Embryonic facial prominence (tissue), 1 donor: ENCODE data around the gene IQGAP3.

ENCODE experiments used
- DNase-seq: peaks from one replicate; pipeline ENCODE4 v3.0.0-alpha.2; 2016; ENCODE audit errors: extremely low spot score

IQGAP3 gene

GRCh38 chr1:156511644-156512043, 60.7 kb downstream of the IQGAP3 start:
- no peak for DNase-seq

- no peak for DNase-seq
Observed at GRCh38 chr1:156510709-156511108, 61.7 kb downstream of the IQGAP3 start.

- no peak for DNase-seq
Observed at GRCh38 chr1:156509424-156510034, 62.8 kb downstream of the IQGAP3 start.

DNA sequence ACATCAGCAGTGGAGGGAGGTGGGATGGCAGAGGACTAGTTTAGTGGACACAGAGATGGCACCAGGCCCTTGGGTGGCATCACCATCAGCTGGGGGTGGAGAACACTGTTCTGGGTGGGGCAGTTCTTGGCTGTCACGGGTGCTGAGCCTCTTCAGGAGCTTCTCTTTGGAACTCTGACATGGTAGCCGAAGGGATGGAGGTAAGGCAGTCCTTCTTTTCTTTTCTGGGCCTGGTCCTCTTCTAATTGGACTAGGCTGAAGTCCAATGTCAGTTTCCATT, 63.5 kb downstream of the IQGAP3 start:
- no peak for DNase-seq

- DNase-seq, result no peak
Observed at GRCh38 chr1:156508205-156508954, 64.0 kb downstream of the IQGAP3 start.

GRCh38 chr1:156506450-156506849, 65.9 kb downstream of the IQGAP3 start:
- DNase-seq, result no peak

DNA sequence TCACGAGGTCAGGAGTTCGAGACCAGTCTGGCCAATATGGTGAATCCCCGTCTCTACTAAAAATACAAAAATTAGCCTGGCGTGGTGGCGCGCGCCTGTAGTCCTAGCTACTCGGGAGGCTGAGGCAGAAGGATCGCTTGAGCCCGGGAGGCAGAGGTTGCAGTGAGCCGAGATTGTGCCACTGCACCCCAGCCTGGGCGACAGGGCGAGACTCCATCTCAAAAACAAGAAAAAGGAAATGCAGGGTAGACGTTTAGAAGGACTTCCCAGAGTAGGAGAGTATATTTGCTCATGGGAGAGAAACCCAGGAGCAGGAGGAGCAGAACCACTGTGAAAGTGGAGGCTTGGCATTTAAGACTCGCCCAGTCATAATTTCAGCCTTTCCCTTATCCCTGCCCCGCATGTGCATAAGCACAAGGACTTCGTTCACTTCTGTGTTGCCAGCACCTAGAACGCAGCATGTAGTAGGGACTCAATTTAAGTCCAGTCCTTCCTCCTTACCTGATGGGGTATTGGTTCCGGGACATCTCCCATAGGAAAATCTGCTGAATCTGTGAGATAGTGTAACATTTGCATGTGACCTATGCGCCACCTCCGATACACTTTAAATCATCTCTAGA, 66.6 kb downstream of the IQGAP3 start:
- no peak for DNase-seq

DNA sequence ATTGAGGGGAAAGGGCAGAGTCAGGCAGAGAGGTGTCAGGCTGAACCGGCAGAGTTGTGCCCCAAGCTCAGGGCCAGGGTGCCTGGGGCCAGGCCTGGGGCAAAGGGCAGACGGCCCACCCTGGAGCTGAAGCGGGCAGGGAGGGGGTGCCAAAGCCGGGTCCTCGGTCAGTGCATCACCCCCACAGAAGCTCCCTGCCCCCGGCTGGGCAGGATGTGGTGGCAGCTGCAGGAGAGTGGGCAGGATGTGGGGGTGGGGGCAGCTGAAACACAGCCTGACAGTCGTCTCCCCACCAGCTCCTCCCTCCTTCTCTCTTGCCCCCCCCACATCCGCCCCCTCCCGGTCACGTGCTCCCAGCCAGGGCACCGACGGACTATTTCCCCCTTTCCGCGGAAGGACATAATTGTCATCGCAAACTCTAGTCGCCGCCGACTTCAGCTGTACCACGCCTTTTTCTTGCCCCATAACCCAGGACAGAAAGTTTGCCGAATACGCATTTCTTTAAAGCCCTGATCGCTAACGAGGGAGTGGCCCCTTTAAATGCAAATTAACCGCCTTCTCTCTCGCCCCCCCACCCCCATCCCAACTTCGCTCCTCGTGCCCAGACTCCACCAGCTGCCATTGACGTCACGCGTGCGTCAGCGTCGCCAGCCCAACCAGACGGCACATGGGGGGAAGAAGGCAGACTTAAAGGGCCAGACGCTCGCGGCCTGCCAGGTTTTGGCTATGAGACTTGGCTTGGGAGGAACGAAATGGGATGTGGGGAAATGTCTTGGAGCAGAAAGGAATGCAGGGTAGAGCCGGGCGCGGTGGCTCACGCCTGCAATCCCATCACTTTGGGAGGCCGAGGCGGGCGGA, 67.3 kb downstream of the IQGAP3 start:
- peak; percentile 95 for DNase-seq

GRCh38 chr1:156504438-156504813, 67.9 kb downstream of the IQGAP3 start:
- DNase-seq, result no peak

- no peak for DNase-seq
Observed at GRCh38 chr1:156503698-156504437, 68.5 kb downstream of the IQGAP3 start.

- peak; percentile 51 for DNase-seq
Observed at GRCh38 chr1:156502894-156503697, 69.3 kb downstream of the IQGAP3 start.

GRCh38 chr1:156502391-156502893, 69.9 kb downstream of the IQGAP3 start:
- no peak for DNase-seq

DNA sequence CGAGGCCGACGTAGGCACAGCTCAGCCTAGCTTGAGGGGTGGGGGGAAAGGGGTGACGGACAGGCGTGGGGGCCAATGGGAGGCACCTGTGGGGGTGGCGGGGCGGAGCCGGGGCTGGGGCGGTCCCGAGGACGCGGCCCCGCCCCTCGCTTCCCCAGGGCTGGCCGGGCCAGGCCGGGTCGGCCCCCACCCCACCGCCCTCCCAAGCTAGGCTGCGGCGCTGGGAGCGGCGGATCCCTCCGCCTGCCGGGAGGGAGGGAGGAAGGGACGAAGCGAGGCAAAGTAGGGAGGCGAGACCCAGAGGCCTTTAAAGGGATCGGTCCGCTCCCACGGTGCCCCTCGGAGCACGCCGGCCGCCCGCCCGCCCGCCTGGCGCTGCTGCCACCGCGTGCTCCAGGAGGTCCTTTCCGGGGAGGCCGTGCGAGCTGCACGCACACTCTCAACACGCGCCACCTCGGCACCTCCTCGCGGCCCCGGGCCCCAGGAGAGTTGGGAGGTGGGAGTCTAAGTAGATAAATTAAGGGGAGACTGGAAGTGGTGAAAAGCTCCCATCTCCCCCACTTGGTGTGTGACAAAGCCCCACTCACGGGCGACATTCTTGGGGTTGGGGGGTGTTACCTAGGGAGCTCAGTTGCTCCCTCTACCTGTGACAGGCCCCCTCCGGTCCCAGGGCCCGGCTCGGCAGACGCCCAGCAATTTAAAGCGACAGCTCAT, 71.4 kb downstream of the IQGAP3 start:
- peak; percentile 94 for DNase-seq

DNA sequence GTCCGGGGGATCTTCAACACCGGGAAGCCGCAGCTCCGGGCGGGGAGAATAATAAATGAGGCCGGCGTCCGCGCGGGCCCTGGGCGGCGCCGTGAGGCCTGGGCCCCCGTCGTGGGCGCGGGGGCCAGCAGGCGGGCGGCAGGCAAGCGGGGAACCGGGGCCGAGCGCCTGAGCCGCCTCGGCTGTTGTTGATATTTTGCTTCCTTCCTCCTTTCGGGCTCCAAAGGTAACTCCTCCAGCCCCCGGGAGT, 71.9 kb downstream of the IQGAP3 start, which contains the start of gene MEF2D:
Gene MEF2D, minus strand, starts transcription at position 233 of the 250 bp plus-strand sequence. CDS start 17,483 bp downstream, outside the sequence.
- no peak for DNase-seq

DNA sequence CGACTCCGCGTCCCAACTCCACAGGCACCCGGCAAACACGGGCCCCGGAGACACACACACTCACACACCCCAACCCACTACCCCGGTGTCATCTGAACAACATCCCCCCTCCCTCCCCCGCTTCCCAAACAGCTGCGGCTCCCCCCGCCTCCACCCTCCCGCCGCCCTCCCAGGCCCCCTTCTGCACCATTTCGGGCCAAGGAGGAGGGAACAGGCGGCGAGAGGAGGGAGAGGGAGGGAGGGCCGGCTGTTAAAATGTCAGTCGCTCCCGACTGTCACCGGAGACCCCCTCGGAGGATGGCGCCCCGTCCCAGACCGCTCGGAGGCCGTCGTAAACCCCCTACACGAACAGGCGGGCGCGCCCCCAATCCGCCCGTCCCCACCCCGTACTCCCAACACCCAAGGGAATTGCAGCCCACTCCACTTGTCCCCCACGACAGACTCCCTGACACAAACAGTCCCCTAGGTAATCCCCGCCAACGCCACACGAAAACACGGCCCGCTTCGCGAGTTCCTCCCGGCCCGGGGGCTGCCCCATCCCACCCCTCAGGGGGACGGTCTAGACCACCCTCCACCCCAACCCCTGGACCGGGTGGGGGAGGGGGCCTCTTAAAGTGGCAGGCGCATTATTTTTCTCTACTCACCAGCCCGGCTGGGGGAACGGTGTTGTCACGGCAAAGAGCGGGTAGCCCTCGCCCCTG, 72.4 kb downstream of the IQGAP3 start:
- no peak for DNase-seq

DNA sequence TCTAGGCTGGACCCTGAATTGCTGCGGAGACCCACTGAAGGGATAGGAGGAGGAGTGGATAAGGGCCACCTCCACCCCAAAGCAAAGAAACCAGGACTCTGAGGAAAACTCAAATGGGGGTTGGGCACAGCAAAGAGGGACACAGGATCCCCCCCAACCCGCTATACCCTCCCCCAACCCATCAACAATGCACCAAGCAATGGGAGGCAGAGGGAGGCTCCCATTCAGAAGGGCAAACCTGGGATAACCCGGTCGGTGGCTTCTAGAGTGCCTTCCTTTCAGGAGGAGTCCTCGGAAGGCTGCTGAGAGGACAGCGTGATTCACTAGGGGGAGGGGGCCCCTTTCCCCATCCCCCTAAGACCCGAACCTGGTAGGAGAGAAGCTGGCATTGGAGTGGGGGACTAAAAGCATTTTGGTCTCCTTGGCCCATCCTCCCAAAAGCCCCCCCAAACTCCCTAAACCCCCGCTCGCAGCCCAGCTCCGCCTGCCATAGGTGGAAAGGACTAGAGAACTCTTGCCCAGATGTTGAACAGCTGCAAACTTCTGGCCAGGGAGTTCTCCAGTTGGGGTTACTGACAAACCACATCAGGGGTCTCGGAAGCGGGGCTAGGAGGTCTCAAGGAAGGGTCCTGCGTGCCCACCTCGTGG, 73.0 kb downstream of the IQGAP3 start:
- no peak for DNase-seq

DNA sequence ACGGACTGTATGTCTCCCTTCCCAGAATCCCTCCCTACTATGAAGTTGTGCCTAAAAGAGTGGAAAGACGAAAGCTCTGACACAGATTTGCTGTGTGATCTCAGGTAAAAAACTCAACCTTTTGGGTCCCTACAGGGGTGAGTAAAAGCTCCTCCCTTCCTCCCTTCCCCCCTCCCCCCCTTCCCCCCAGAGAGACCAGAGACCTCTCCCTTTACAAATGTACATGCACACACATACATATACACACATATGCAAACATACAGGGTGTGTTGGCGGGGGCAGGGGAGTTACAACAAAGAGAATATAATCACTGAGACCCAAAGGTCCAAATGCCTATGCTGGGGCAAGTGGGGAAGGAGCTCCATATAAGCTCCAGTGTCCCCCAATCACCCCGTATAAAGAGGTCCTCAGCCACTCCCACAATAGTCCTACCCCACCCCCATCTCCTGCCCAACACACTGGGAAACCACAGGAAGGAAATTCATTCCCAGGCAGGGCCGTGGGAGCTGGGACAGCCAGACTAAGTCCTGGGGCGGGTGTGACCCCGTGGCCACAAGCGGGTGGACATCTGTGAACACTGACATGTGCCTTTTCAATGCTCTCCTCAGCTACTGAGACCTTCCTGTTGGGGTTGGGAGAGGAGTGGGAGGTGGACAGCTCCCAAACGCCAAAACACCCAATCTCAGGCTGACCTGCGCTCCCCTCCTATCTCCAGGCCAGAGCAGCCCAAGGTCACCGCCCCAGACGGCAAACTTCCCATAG, 73.8 kb downstream of the IQGAP3 start:
- DNase-seq, result no peak

DNA sequence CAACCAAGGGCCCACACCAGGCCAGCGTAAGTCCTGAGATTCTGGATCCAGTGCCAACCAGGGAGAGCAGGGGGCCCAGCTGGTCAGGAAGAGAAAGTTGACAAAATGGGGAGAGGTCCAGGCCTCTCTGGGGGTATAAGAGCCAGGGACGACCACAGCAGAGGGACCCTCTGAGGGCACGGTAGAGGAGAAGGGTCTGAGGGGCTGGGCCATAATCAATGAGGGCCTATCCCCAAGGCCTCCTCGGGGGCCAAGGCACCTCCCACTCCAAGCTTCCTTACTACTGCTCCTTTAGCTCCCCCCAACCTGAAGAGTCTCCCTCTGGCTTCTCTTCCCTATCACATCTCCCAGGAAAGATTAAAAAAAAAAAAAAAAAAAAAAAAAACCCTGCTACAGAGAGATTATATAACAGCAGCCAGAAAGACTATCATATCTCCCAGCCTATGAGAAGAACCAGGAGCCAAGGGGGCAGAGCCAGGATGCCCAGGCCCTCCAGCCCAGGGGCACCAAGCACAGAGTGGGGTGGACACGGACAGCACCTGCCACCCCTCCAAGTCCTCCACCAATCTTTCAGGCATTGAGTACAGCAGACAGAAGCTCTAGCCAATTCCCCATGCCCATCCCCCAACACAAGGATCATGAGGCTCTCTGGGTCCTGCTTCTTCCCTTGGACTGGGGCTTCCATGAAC, 74.5 kb downstream of the IQGAP3 start:
- no peak for DNase-seq
